ENCODE data around the gene ONECUT2. TPM values are rescaled to one million over a fixed set of nuclear protein-coding genes. Genes with fewer than 3 reads are reported as not detected.

The ONECUT2 gene
- total and polyA plus RNA-seq, 2 experiments from 2014 or later = 0.82 to 1.7 TPM

- TF ChIP-seq ZNF462 (CRISPR knock-in tag; IDR thresholded peaks at IDR 0.05) (no peak), ZNF114 (CRISPR knock-in tag; IDR thresholded peaks at IDR 0.05) (no peak)
Observed at GRCh38 chr18:57431467-57432080, 3.6 kb upstream of the ONECUT2 start (continued).

GRCh38 chr18:57432140-57432539 is 3.0 kb upstream of the ONECUT2 start:
- Mint-ChIP-seq H3K27ac (no peak overlapping the region), H3K36me3 (ENCODE audit: low read depth) (no peaks in the 10 kb centered on the region; the same call in 2 of the 3 replicates), H3K9me3 (peaks cover 5% of the 10 kb centered on the region; the same call in 1 of the 3 replicates), H3K4me1 (peaks cover 65% of the 10 kb centered on the region), H3K4me3 (peak overlapping the region; percentile 30; the same call in 2 of the 3 replicates), H3K27me3 (ENCODE audit: insufficient read depth, low read depth, poor library complexity) (peaks cover 91% of the 10 kb centered on the region)
- H3K9me2 ChIP-seq (ENCODE audit: insufficient read depth) = no peaks in the 10 kb centered on the region
- H3K79me2 ChIP-seq (replicated peaks; ENCODE audit: insufficient read depth) = no peaks in the 10 kb centered on the region
- H3K4me3 ChIP-seq = peak overlapping the region; percentile 76; the same call in 1 of the 2 replicates
- TF ChIP-seq ZNF462 (CRISPR knock-in tag; IDR thresholded peaks at IDR 0.05) (no peak), ETS1 (IDR thresholded peaks at IDR 0.05) (no peak), ZNF114 (CRISPR knock-in tag; IDR thresholded peaks at IDR 0.05) (no peak), EZH2 (IDR thresholded peaks at IDR 0.05; ENCODE audit: low read depth, unreplicated experiment) (peak; percentile 85)
- peaks cover 58% of the 10 kb centered on the region for H3K4me1 ChIP-seq (ENCODE audit: insufficient read depth)
- no peak overlapping the region for H2AFZ ChIP-seq
- ATAC-seq = no peak
- H3K36me3 ChIP-seq (ENCODE audit: insufficient read depth) = no peaks in the 10 kb centered on the region
- peaks cover 22% of the 10 kb centered on the region for H4K20me1 ChIP-seq (replicated peaks; ENCODE audit: insufficient read depth)
- H3F3A ChIP-seq (replicated peaks; ENCODE audit: low read depth) = peaks cover 43% of the 10 kb centered on the region
- H3K27me3 ChIP-seq (ENCODE audit: insufficient read depth) = peaks cover 90% of the 10 kb centered on the region
- no peak for DNase-seq (ENCODE audit: low spot score)
- H3K4me2 ChIP-seq = peak overlapping the region; percentile 97
- no peak overlapping the region for H3K27ac ChIP-seq (ENCODE audit: low read depth)
